Measurements from ENCODE around the gene HNRNPA3.
"Not testable (repeated sequence)": the region's sequence is repeated elsewhere in the genome, so short reads cannot be mapped to it uniquely, and the experiment has no call there.

HNRNPA3 gene

DNA sequence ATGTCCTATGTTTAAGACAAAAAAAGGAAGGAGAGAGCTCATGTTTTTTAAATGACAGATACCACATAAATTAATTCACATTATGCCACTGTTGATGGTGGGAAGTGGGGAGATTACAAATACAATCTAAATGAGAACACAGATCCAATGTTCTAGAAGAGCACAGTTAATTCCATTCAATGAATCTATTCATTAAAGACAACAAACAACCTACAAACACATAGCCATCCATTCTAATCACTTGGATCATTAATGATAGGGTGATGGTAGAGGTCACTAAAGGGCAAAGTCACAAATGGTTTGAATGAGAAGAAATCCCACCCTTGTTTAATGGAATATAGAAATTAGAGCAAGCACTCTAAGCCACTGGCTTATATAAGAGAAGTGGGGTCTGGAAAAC is 21.7 kb downstream of the HNRNPA3 start:
- no peak for DNase-seq

- DNase-seq: no peak
Measured at GRCh38 chr2:177235855-177236437, 23.4 kb downstream of the HNRNPA3 start.

DNA sequence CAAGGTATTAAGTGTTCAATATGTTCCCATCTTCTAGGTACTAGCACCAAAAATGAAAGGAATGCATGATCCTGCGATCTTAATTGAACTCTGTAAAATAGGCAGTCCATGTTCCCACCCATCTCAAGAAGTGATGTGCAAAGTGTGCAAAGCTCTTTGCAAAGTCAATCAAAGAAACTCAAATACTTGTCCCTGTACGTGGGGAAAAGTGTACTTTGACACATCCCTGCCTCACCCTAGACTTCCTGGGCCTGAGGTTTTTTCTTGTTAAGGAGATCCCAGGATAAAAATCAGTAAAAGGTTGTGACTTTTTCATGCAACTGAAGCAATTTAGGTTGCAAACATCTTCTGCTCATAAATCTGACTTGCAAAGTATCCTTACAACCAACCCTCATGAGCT is 25.3 kb downstream of the HNRNPA3 start:
- DNase-seq: no peak

DNA sequence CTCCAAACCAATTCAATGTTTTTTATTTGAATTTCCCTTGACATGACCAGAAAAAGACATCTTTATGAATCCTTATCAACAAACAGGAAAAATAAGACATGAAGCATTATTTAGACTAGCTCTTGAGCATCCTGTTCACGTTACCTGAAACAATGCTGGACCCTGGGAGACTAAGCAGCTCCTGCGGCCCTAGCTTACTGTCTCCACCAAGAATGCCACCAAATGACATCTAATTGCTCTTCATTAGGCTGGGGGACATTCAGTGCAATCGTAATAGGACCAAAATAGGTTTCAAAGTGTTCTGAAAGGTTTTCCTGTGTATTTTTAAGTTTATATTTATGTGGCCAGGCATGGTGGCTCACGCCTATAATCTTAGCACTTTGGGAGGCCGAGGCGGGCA is 26.5 kb downstream of the HNRNPA3 start:
- no peak for DNase-seq

- no peak for DNase-seq
Measured at GRCh38 chr2:177239932-177240630, 27.5 kb downstream of the HNRNPA3 start.

- DNase-seq: no peak
Measured at GRCh38 chr2:177241711-177242120, 29.1 kb downstream of the HNRNPA3 start.

- peak; percentile 33 for DNase-seq
Measured at GRCh38 chr2:177242121-177242987, 29.8 kb downstream of the HNRNPA3 start.

DNA sequence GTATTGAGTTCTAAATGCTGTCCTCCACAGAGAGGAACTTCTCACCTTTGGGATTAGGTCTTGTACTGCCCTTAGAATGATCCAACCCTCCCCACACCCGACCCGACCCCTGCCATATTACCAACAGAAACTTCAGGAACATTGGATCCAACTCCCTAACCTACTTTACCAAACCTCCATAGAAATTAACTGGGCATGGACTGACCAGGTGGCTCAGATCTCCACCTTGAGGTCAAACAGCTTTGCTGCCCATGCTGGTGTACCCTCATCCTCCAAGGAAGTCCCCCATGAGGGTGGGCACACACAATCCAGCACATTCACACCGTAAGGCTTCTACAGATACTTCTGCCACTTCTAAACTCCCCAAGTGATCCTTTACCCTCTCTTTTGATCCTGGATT is 30.5 kb downstream of the HNRNPA3 start:
- DNase-seq: no peak

- DNase-seq: no peak
Measured at GRCh38 chr2:177243476-177243875, 30.9 kb downstream of the HNRNPA3 start.

DNA sequence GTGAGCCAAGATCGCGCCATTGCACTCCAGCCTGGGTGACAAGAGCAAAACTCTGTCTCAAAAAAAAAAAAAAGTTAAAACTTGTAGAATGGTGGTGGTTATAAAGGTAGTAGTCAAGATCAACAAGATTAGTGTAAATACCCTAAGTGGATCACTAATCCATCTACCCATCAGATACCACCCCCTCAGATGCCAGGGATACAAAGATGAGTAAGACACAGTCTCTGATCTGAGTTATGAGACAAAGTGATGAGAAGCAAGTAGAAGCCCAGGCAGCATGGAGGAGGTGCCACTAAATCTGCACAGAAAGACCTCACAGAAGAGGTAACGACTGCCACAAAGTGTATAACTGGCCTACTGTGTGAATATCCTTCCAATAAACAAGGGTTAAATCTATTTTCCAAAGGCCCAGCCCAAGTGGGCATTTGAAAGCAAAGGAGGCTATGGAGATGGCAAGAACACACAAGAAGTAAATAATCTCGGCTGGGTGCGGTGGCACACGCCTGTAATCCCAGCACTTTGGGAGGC is 31.7 kb downstream of the HNRNPA3 start:
- no peak for DNase-seq

DNA sequence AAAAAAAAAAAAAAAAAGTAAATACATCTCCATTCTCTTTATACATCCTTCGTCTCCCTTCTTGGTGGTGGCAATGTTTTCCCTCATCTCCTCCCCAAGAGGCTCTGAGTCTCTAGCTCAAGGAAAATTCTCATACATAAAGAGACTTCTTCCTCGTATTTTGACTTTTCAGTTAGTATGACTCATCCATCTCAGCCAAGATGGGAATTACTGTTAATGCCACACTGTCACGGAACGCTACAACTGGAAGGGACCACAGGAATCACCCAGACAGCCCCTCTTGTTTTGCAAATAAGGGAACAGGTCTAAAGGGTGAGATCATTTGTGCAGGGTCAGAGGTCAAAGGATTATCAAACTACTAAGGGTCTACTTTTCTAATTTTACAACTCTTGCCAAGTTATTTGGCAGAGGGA is 32.4 kb downstream of the HNRNPA3 start:
- DNase-seq: no peak

DNA sequence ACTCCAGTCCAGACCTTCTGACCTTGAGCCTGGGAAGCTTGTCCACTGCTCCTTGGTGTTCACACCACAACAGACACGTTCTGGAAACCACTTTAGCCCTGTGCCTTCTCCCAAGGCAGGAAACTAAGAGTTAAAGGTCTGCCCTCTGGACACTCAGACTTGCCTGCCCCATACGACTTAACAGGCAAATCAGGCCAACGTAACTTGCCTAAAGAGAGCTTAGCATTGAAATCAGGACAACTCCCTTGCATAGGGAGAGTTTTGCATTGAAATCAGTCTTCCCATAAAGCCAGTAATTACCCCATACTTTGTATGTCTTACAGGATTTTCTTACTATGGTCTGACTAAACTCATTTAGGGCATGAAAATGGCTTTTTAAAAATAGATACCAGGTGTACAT is 33.4 kb downstream of the HNRNPA3 start:
- no peak for DNase-seq

GRCh38 chr2:177246523-177247030 is 34.0 kb downstream of the HNRNPA3 start:
- DNase-seq: not testable (repeated sequence)

GRCh38 chr2:177247693-177248262 is 35.2 kb downstream of the HNRNPA3 start:
- no peak for DNase-seq

DNA sequence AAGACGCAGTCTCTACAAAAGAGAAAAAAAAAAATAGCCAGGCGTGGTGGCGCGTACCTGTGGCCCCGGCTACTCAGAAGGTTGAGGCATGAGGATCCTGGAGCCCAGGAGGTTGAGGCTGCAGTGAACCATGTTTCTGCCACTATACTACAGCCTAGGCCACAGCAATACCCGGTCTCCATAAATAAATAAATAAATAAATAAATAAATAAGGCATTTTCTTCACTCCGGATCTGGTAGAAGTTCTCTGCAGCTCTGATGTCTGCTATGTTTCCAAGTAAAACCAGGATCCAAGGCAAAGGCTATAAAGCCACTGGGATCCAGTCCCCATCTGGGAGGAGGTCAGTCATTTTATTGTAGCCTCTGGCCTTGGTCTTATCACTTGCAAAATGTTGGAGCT is 36.4 kb downstream of the HNRNPA3 start:
- no peak for DNase-seq

DNA sequence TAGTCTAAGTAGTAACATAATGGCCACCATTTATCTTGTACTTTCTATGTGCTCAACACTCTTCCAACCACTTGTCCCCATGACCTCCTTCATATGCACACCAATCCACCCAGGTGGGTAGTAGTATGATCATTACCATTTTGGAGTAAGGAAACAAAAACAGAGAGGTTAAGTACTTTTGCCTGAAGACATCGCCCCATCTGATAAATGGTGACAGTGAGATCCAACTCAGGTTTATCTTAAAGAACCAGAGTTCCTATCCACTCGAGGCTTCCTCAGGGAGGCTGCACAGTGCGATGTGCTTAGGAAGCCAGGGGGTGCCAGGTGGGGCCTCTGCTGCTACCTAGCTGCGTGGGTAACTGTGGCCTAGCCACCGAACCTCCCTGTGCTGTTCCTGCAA is 37.9 kb downstream of the HNRNPA3 start:
- no peak for DNase-seq

DNA sequence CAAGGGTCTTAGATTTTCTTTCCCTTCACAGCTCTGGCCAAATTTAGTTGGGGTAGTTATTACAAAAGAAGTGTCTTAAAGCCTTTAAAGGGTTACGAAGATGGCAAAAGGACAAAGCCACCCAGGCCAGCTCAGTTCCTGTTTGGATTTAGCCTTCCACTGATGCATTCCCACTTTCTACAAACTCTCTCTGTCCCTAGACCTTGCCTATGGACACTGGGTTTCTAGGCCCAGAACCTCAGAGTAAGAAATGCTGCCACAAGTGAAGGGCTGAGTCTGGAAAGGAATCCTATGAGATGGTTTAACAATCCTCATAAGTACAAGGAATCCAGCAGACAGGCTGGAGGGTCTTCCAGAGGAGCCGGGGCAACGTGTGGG is 38.6 kb downstream of the HNRNPA3 start:
- DNase-seq: no peak

- no peak for DNase-seq
Measured at GRCh38 chr2:177252808-177253531, 40.4 kb downstream of the HNRNPA3 start.

DNA sequence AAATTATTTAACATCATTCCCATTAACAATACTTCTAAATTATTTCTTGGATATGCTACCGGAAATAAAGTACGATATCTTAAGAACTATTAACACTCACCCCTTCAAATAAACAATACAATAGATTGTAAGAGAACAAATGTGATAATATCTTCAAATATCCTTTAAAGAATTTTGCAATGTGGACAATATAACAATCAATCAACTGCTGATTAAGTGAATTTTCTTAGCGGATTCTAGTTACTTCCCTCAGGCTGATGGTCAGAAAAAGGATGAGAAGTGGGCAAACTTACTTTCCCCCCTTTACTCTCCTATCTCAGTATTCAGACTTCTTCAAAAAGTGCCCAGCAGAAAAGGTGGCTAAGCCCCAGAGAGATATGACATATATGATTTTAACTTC is 41.1 kb downstream of the HNRNPA3 start:
- DNase-seq: no peak

DNA sequence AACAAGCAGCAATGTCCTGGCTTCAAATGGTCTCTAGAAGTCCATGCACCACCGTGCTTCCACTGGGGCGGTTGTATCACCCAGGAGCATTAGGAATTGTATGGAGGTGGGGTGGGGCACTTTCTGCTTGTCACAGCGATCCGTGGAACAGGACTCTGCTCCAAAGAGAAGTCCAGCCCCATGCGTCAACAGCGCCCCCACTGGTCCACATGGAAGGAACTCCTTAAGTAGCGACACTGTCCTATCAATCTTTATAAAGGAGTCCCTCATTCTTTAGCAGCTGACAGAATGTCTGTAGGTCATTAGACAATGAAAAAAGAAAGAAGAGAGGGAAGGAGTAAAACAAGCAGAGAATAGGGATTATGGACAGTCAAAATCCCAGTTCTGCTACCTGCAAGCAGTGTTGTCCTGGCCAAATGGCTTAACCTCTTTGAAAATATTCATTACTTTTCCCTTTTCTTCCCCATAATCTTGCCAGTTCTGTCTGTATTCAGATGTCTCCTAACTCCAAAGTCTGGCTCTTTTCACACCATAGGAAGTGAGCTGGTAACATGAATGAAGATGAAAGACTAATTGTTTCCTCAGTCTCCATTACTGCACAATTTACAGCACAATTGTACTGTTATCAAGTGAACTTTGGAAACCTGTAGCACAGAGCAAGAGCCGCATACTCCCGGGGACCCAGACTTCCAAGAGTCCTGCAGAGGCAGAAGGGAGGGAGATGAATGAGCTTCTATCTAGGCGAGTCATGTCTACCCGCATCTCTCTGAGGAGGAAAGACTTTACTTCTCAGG is 42.0 kb downstream of the HNRNPA3 start:
- no peak for DNase-seq

- DNase-seq: no peak
Measured at GRCh38 chr2:177255227-177255601, 42.6 kb downstream of the HNRNPA3 start.

- no peak for DNase-seq
Measured at GRCh38 chr2:177256026-177256425, 43.4 kb downstream of the HNRNPA3 start.

Data from 8988T (cell line).